ENCODE results near the gene EIF3L.

EIF3L gene

GRCh38 chr22:37854946-37855345 lies 5.7 kb downstream of the EIF3L start:
- no peak for DNase-seq (ENCODE audit: low read depth)

- no peak for DNase-seq (ENCODE audit: low read depth)
These were observed 6.2 kb downstream of the EIF3L start for GRCh38 chr22:37855462-37855861.

GRCh38 chr22:37860796-37861421 lies 11.7 kb downstream of the EIF3L start:
- no peak for DNase-seq (ENCODE audit: low read depth)

- DNase-seq (ENCODE audit: low read depth) = no peak
These were observed 13.5 kb downstream of the EIF3L start for GRCh38 chr22:37862570-37863325.

GRCh38 chr22:37865510-37865909 lies 16.3 kb downstream of the EIF3L start:
- DNase-seq (ENCODE audit: low read depth) = no peak

GRCh38 chr22:37870273-37870672 lies 21.1 kb downstream of the EIF3L start:
- DNase-seq (ENCODE audit: low read depth) = no peak

GRCh38 chr22:37880668-37881440 lies 31.6 kb downstream of the EIF3L start:
- DNase-seq (ENCODE audit: low read depth) = no peak

GRCh38 chr22:37884420-37884819 lies 35.2 kb downstream of the EIF3L start:
- DNase-seq (ENCODE audit: low read depth) = no peak

- DNase-seq (ENCODE audit: low read depth) = no peak
These were observed 38.6 kb downstream of the EIF3L start for GRCh38 chr22:37887584-37888378.

GRCh38 chr22:37891926-37892325 lies 42.7 kb downstream of the EIF3L start:
- DNase-seq (ENCODE audit: low read depth) = no peak

GRCh38 chr22:37892566-37893335 lies 43.5 kb downstream of the EIF3L start:
- DNase-seq (ENCODE audit: low read depth) = no peak

GRCh38 chr22:37893583-37893983 lies 44.4 kb downstream of the EIF3L start:
- DNase-seq (ENCODE audit: low read depth) = no peak

- no peak for DNase-seq (ENCODE audit: low read depth)
These were observed 45.9 kb downstream of the EIF3L start for GRCh38 chr22:37894939-37895670.

GRCh38 chr22:37896181-37896592 lies 47.0 kb downstream of the EIF3L start:
- DNase-seq (ENCODE audit: low read depth) = peak; percentile 16

GRCh38 chr22:37896939-37897338 lies 47.7 kb downstream of the EIF3L start:
- DNase-seq (ENCODE audit: low read depth) = no peak

GRCh38 chr22:37897807-37898206 lies 48.6 kb downstream of the EIF3L start:
- DNase-seq (ENCODE audit: low read depth) = no peak

- no peak for DNase-seq (ENCODE audit: low read depth)
These were observed 49.4 kb downstream of the EIF3L start for GRCh38 chr22:37898441-37899181.

- DNase-seq (ENCODE audit: low read depth) = no peak
These were observed 55.6 kb downstream of the EIF3L start for GRCh38 chr22:37904572-37905533.

Data from activated gamma-delta T cell treated with anti-CD3 and anti-CD28 coated beads, Interleukin-2, amount 50 U/mL, for 16 hours (primary cell).